Stimulated activated naive B cell treated with anti-CD40 and anti-IgM and Interleukin-4, amounts not matched to agents 10 μg/mL and 1 μg/mL and 100 μg/mL, for 72 hours (primary cell): ENCODE data around the gene AQR.

Experiments
- ATAC-seq, 2 donors: fragments of 150-1000 bp; cut with Tn5 transposase; replicated peaks; 2 replicates each; pipeline ENCODE4 v1.10.0; 2021; ENCODE audit warnings: moderate library complexity in 1 of 2
- DNase-seq: peaks from one replicate; pipeline ENCODE4 v3.0.0; 2021
- H3K27ac Mint-ChIP-seq: one replicate; pipeline ENCODE4 v1.8.0; 2022; ENCODE audit warnings: mild to moderate bottlenecking, mixed read lengths
- H3K27me3 Mint-ChIP-seq, 2 donors: one replicate each; pipeline ENCODE4 v1.8.0; 2022; ENCODE audit warnings: mixed read lengths in 2 of 2
- H3K36me3 Mint-ChIP-seq, 2 donors: one replicate each; pipeline ENCODE4 v1.8.0; 2022; ENCODE audit warnings: mixed read lengths in 2 of 2, mild to moderate bottlenecking in 1 of 2
- H3K4me1 Mint-ChIP-seq, 2 donors: one replicate each; pipeline ENCODE4 v1.8.0; 2022; ENCODE audit warnings: mixed read lengths in 2 of 2, mild to moderate bottlenecking in 1 of 2
- H3K4me3 Mint-ChIP-seq, 2 donors: one replicate each; pipeline ENCODE4 v1.8.0; 2022; ENCODE audit warnings: mild to moderate bottlenecking in 2 of 2, mixed read lengths in 2 of 2, moderate library complexity in 1 of 2
- H3K9me3 Mint-ChIP-seq, 2 donors: one replicate each; pipeline ENCODE4 v1.8.0; 2022; ENCODE audit warnings: mixed read lengths in 2 of 2, mild to moderate bottlenecking in 1 of 2

The AQR gene

GRCh38 chr15:34883042-34883441 lies 86.5 kb downstream of the AQR start:
- DNase-seq (no peak), ATAC-seq (no peak)
- Mint-ChIP-seq H3K27me3 (no peaks in the 10 kb centered on the region), H3K4me1 (no peaks in the 10 kb centered on the region), H3K9me3 (no peaks in the 10 kb centered on the region), H3K36me3 (peaks cover 53 to 63% of the 10 kb centered on the region in 2 donors), H3K27ac (no peak overlapping the region), H3K4me3 (no peak overlapping the region)

- Mint-ChIP-seq H3K4me3 (no peak overlapping the region), H3K27me3 (no peaks in the 10 kb centered on the region), H3K36me3 (peaks cover 52 to 71% of the 10 kb centered on the region in 2 donors), H3K4me1 (no peaks in the 10 kb centered on the region), H3K27ac (no peak overlapping the region), H3K9me3 (no peaks in the 10 kb centered on the region)
- ATAC-seq, result no peak
- DNase-seq, result no peak
Observed at GRCh38 chr15:34879107-34879506, 90.4 kb downstream of the AQR start.

- Mint-ChIP-seq H3K27ac (no peak overlapping the region), H3K4me3 (no peak overlapping the region)
Observed at GRCh38 chr15:34876640-34877039, 92.9 kb downstream of the AQR start.

GRCh38 chr15:34869110-34869509 lies 100.4 kb downstream of the AQR start:
- H3K4me1 Mint-ChIP-seq, result peaks cover 0 to 10% of the 10 kb centered on the region in 2 donors
- no peak overlapping the region for H3K27ac Mint-ChIP-seq
- H3K27me3 Mint-ChIP-seq, result no peaks in the 10 kb centered on the region
- peaks cover 40 to 59% of the 10 kb centered on the region in 2 donors for H3K36me3 Mint-ChIP-seq
- ATAC-seq, result no peak
- no peak for DNase-seq
- H3K9me3 Mint-ChIP-seq, result peaks cover 4 to 5% of the 10 kb centered on the region in 2 donors
- H3K4me3 Mint-ChIP-seq, result no peak overlapping the region

More at GRCh38 chr15:34876640-34877039, 92.9 kb downstream of the AQR start:
- H3K9me3 Mint-ChIP-seq, result no peaks in the 10 kb centered on the region
- H3K4me1 Mint-ChIP-seq, result no peaks in the 10 kb centered on the region
- H3K27me3 Mint-ChIP-seq, result no peaks in the 10 kb centered on the region
- peaks cover 48 to 66% of the 10 kb centered on the region in 2 donors for H3K36me3 Mint-ChIP-seq
- no peak for DNase-seq
- no peak for ATAC-seq

- H3K27me3 Mint-ChIP-seq, result no peaks in the 10 kb centered on the region
- H3K4me1 Mint-ChIP-seq, result peaks cover 0 to 10% of the 10 kb centered on the region in 2 donors
- no peak overlapping the region for H3K27ac Mint-ChIP-seq
- H3K9me3 Mint-ChIP-seq, result peaks cover 4 to 5% of the 10 kb centered on the region in 2 donors
- H3K36me3 Mint-ChIP-seq, result peaks cover 34 to 56% of the 10 kb centered on the region in 2 donors
- H3K4me3 Mint-ChIP-seq, result no peak overlapping the region
- ATAC-seq, result no peak
- no peak for DNase-seq
Observed at GRCh38 chr15:34865531-34865930, 104.0 kb downstream of the AQR start.

GRCh38 chr15:34861214-34861613 lies 108.3 kb downstream of the AQR start:
- Mint-ChIP-seq H3K4me1 (no peaks in the 10 kb centered on the region), H3K27me3 (no peaks in the 10 kb centered on the region), H3K36me3 (peaks cover 35 to 50% of the 10 kb centered on the region in 2 donors), H3K9me3 (no peaks in the 10 kb centered on the region), H3K27ac (no peak overlapping the region), H3K4me3 (no peak overlapping the region)
- ATAC-seq (no peak), DNase-seq (no peak)

GRCh38 chr15:34855893-34856292 lies 113.6 kb downstream of the AQR start:
- no peak for ATAC-seq
- H3K27me3 Mint-ChIP-seq, result no peaks in the 10 kb centered on the region
- no peak for DNase-seq
- no peak overlapping the region for H3K4me3 Mint-ChIP-seq
- H3K36me3 Mint-ChIP-seq, result peaks cover 48 to 61% of the 10 kb centered on the region in 2 donors
- H3K27ac Mint-ChIP-seq, result peak overlapping the region; percentile 71
- peaks cover 1 to 4% of the 10 kb centered on the region in 2 donors for H3K9me3 Mint-ChIP-seq
- H3K4me1 Mint-ChIP-seq, result peaks cover 18 to 36% of the 10 kb centered on the region in 2 donors

- H3K4me3 Mint-ChIP-seq, result no peak overlapping the region
Observed at GRCh38 chr15:34855413-34855812, 114.1 kb downstream of the AQR start.

GRCh38 chr15:34854232-34854631 lies 115.3 kb downstream of the AQR start:
- Mint-ChIP-seq H3K27ac (peak overlapping the region; percentile 39), H3K27me3 (no peaks in the 10 kb centered on the region), H3K36me3 (peaks cover 43 to 53% of the 10 kb centered on the region in 2 donors), H3K4me3 (no peak overlapping the region), H3K9me3 (peaks cover 1 to 4% of the 10 kb centered on the region in 2 donors), H3K4me1 (peaks cover 18 to 48% of the 10 kb centered on the region in 2 donors)
- ATAC-seq, result no peak
- DNase-seq, result no peak

More at GRCh38 chr15:34855413-34855812, 114.1 kb downstream of the AQR start:
- H3K27ac Mint-ChIP-seq, result peak overlapping the region; percentile 26
- peak; percentile 73 for ATAC-seq
- DNase-seq, result no peak
- H3K4me1 Mint-ChIP-seq, result peaks cover 18 to 40% of the 10 kb centered on the region in 2 donors
- no peaks in the 10 kb centered on the region for H3K27me3 Mint-ChIP-seq
- peaks cover 48 to 61% of the 10 kb centered on the region in 2 donors for H3K36me3 Mint-ChIP-seq
- peaks cover 1 to 4% of the 10 kb centered on the region in 2 donors for H3K9me3 Mint-ChIP-seq

GRCh38 chr15:34853001-34853758 lies 116.4 kb downstream of the AQR start:
- no peak overlapping the region for H3K4me3 Mint-ChIP-seq
- H3K36me3 Mint-ChIP-seq, result peaks cover 34 to 44% of the 10 kb centered on the region in 2 donors
- no peaks in the 10 kb centered on the region for H3K27me3 Mint-ChIP-seq
- no peak for ATAC-seq
- H3K4me1 Mint-ChIP-seq, result peaks cover 18 to 48% of the 10 kb centered on the region in 2 donors
- no peak for DNase-seq
- peaks cover 3 to 6% of the 10 kb centered on the region in 2 donors for H3K9me3 Mint-ChIP-seq
- H3K27ac Mint-ChIP-seq, result peak overlapping the region; percentile 20

- Mint-ChIP-seq H3K27me3 (no peaks in the 10 kb centered on the region), H3K27ac (peak overlapping the region; percentile 87), H3K9me3 (peaks cover 4 to 7% of the 10 kb centered on the region in 2 donors), H3K4me3 (peak overlapping the region; percentile 61), H3K4me1 (peaks cover 18 to 48% of the 10 kb centered on the region in 2 donors), H3K36me3 (peaks cover 24 to 39% of the 10 kb centered on the region in 2 donors)
- ATAC-seq, result peak; percentile 61 to 69
- DNase-seq, result no peak
Observed at GRCh38 chr15:34851751-34852150, 117.8 kb downstream of the AQR start.

GRCh38 chr15:34851007-34851406 lies 118.5 kb downstream of the AQR start:
- Mint-ChIP-seq H3K36me3 (peaks cover 20 to 35% of the 10 kb centered on the region in 2 donors), H3K4me3 (peak overlapping the region; percentile 61), H3K27me3 (no peaks in the 10 kb centered on the region), H3K4me1 (peaks cover 17 to 47% of the 10 kb centered on the region in 2 donors), H3K27ac (peak overlapping the region; percentile 87), H3K9me3 (peaks cover 4 to 7% of the 10 kb centered on the region in 2 donors)
- ATAC-seq (peak; percentile 64 to 68), DNase-seq (no peak)

GRCh38 chr15:34850121-34850520 lies 119.4 kb downstream of the AQR start:
- DNase-seq, result no peak
- H3K4me3 Mint-ChIP-seq, result no peak overlapping the region
- peak overlapping the region; percentile 20 for H3K27ac Mint-ChIP-seq
- peaks cover 13 to 27% of the 10 kb centered on the region in 2 donors for H3K36me3 Mint-ChIP-seq
- H3K9me3 Mint-ChIP-seq, result peaks cover 4 to 7% of the 10 kb centered on the region in 2 donors
- no peak for ATAC-seq
- H3K4me1 Mint-ChIP-seq, result peaks cover 12 to 38% of the 10 kb centered on the region in 2 donors
- H3K27me3 Mint-ChIP-seq, result no peaks in the 10 kb centered on the region

- DNase-seq (no peak), ATAC-seq (no peak)
- Mint-ChIP-seq H3K9me3 (peaks cover 4 to 5% of the 10 kb centered on the region in 2 donors), H3K36me3 (peaks cover 6 to 20% of the 10 kb centered on the region in 2 donors), H3K27ac (no peak overlapping the region), H3K4me1 (peaks cover 9 to 31% of the 10 kb centered on the region in 2 donors), H3K4me3 (no peak overlapping the region), H3K27me3 (no peaks in the 10 kb centered on the region)
Observed at GRCh38 chr15:34849364-34849959, 120.1 kb downstream of the AQR start.
